G401 (cell line): ENCODE data around the gene CACNA2D4. TPM values are rescaled to one million over a fixed set of nuclear protein-coding genes. Genes with fewer than 3 reads are reported as not detected.
A peak's percentile ranks its signal among the peaks of the same experiment; 100 is the strongest.
"Not testable (repeated sequence)": the region's sequence is repeated elsewhere in the genome, so short reads cannot be mapped to it uniquely, and the experiment has no call there.

Experiments used
- DNase-seq: peaks from one replicate; pipeline ENCODE4 v3.0.0-alpha.2; 2015; ENCODE audit warnings: low spot score
- in situ Hi-C: cut with HindIII; loops from 2 replicates; pipeline ENCODE4 v1.10.0; 2016; ENCODE audit warnings: low sequenced_read_pairs, mixed read lengths
- total RNA-seq: library from RNA; depleted of rRNA; stranded (reverse); fragments of >200 nt; shearing (Covaris generic); gene quantifications from 2 replicates; pipeline ENCODE4 v1.2.3, GENCODE V29; 2014

Gene CACNA2D4
- total RNA-seq, 1 experiment from 2014 or later = not detected

DNA sequence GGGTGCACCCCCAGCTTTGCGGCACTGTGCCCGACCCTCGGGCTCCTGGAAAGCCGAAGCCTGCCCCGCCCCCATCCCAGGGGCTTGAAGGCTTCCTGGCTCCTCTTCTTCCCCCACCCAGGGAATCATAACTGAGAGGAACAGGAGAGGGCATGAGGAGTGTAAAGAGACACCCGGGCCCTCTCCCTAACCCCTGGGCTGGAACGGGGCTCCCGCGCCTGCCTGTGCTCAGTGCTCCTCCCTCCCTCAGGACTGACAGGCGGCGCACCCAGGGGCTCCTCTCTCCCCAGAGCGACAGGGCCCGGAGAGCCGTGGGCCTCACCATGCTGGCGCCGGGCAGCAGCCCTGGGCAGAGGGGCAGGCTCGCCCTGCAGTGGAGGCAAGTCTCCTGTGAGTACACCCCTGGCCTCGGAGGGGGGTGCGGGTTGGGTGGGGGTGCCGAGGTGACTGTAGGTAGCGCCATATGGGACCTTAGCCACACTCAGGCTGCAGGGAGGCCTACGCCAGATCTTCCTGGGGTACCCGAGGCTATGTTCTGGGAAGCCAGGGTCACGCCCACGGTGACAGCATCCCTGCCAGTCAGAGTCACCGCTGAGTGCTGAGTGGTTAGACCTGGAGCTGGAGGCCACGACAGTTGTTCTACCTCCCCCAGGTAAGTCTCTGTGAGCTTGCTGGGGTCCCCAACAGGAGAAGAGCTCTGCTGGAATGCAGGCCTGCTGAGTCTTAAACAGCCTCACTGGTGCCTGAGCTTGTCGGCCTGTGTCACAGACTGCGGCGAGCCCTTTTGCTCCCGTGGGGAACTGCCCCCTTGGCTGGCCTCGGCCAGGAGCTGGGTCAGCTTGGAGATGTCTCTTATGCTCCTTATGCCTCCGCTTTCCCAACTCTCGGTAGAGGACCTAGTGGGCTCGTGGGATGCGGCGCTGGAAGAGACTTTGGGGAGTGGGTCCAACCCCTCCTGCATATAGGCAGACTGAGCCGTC, 90.3 kb downstream of the CACNA2D4 start:
- in situ Hi-C loops = no loop called here
- DNase-seq = no peak

DNA sequence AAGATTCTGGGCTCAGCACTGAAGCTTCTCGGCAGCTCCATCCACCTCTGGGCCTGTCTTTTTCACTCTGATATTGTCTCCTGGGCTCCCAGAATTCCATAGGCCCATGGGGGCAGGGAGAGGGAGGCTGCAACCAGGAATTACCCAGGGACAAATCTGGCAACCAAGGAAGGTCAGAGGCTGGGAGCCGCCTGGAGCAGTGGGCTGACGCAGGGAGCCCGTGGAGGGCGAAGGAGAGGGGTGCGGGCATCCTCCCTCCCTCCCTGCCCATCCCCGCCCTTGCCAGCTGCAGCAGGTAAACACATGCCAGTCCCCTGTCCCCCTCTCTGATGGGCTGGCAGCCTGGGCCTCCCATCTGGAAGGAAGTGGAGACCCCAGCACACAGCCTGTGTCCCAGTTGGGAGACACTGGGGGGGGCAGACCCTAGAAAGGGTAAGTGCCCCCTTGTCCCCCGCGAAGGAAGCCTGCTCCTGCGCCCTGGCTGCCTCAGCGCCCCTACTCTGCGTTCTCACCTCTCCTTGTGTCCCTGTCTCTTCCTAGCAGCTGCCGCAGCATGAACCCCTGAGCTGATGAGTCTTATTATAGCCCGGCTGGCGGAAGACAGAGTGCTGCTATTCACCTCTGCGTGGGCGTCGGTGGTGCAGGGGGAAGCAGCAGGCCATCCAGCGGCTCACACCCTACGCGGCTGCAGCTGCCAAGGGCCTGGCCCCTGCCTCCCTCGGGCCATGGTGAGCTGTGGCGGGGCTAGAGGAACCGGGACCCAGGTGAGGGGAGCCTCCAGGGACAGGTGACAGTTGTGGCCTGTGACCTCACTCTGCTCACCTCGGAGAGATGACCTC, 91.4 kb downstream of the CACNA2D4 start:
- no peak for DNase-seq
- in situ Hi-C loops = no loop called here

DNA sequence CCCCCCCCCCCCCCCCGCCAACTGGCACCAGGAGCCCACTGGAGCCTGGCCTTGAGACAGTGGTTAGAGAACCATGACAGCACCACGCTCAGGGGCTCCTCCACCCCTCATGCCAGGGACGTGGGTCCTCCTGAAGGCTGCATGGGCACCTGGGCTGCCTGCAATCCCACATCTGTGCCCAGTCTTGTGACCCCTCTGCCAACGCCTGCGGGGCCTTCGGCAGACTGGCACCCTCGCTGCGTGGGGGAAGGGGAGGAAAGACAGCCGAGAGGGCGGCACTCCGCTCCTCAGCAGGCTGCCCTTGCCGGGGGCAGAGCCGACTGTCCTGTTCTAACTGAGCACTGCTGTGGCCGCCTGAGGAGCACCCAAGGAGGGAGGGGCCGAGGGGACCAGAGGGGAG, 92.1 kb downstream of the CACNA2D4 start:
- no peak for DNase-seq
- in situ Hi-C loops = no loop called here

DNA sequence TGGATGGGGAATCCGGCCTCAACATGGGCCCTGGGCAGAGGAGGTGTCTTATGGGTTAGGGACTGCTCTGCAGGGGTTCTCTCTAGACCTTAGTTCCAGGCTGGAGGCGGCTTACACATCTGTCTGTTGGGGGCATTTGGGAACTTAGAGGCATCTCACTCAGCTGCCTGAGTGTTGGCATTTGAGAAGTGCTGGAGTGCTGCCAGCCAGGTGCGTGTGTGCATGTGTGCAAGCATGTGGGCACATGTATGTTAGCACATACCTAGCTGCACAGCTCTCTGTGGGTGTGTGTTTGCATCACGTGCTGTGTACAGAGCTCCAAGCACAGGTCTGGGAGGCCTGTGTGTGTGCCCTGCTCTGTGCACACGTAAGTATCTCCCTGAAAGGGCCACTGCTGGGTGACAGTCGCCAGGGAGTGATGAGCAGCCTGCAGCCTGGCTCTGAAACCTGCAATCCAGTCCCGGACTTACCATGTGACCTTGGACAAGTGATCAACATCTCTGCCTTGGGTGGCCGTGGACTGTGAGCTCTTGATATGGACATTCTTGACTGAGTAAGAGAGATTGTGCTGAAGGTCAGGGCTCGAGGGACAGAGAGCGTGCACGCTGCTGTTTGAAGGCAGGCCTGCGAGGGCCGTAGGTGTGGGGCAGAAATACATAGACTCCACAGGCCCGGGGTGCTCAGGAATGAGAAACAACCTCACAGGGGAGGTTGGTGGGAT, 92.9 kb downstream of the CACNA2D4 start:
- DNase-seq = no peak
- in situ Hi-C loops = no loop called here

DNA sequence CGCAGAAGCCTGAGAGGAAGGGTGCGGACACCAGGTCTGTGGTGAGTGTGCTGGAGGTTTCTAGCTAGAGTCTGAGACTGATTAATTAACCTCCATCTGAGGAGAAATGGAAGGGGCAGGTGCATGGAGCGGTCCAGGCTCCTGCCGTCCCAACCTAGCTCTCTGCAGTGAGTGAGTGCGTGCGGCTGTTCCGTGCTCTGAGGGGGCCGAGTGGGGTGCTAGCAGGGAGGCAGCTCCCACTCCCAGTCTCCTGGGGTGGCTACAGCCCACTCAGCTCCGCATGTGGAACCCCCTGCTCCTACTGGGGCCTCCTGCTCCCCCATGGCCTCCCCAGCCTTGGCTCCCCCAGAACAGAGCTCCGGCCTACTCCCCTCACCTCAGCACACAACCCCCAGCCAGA, 95.2 kb downstream of the CACNA2D4 start:
- no peak for DNase-seq
- in situ Hi-C loops = no loop called here

- DNase-seq = no peak
- in situ Hi-C loops = no loop called here
Observed at GRCh38 chr12:1822699-1823098, 95.8 kb downstream of the CACNA2D4 start.

DNA sequence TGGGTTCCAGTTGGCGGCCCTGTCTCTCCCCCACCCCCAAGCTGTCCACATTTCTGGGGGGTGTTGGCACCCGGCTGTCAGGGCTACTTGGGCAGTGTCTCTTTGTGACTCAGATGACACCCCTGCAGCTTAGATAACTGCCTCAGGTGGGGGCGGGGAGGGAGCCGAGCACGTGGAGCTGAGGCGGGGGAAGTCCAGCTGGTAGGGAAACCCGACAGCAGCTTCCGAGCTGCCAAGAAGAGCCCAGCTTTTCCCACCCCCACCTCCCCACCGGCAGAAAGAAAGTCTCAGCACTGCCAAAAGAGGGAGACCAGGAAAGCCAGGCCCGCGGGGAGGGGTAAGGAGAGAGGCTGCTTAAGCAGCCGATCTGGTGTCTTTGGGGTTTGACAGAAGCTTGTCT, 96.6 kb downstream of the CACNA2D4 start:
- no peak for DNase-seq
- in situ Hi-C loops = no loop called here

DNA sequence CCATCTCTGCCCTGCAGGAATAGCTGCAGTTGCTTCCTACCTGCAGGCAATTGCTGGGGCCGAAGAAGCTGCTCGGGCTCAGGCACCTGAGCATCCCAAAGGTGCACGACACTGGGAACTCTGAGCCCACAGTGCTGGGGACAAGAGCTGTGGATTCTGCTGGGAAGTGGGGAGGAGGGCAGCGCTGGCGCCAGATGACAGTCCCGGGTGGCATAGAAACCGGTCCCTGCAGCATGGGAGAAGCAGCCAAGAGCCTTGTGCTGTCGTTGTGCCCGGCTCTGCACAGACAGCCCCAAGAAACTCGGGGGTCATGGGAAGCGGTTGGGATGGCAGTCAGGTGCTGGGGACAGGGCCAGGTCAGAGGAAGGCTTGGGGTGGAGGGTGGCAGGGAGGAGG, 97.6 kb downstream of the CACNA2D4 start:
- DNase-seq = no peak
- in situ Hi-C loops = no loop called here

GRCh38 chr12:1820191-1820895, 98.1 kb downstream of the CACNA2D4 start, which contains the start of gene LRTM2:
LRTM2 (plus strand) TSS chr12:1820565; CDS start chr12:1828149, 7,584 bp downstream.
- DNase-seq = peak; percentile 45
- in situ Hi-C loops = no loop called here

DNA sequence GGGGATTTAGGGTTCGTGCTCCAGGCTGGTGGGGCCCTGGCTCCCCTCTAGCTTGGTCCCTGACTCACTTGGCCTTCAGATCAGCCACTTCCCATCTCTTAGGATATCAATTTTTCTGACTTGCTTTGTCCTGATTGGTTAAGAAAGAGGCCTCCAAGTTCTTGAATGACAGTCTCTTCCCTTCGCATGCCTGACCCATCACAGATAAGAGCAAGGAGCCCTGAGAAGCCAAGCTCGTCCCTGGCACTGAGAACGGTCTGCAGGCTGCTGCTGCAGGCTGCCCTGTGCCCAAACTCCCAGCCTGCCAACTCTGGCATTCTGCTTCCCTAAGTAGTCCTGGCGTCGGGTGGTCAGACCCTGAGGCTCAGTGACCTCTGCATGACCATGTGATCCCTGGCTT, 98.9 kb downstream of the CACNA2D4 start:
- peak; percentile 49 for DNase-seq
- in situ Hi-C loops = no loop called here

DNA sequence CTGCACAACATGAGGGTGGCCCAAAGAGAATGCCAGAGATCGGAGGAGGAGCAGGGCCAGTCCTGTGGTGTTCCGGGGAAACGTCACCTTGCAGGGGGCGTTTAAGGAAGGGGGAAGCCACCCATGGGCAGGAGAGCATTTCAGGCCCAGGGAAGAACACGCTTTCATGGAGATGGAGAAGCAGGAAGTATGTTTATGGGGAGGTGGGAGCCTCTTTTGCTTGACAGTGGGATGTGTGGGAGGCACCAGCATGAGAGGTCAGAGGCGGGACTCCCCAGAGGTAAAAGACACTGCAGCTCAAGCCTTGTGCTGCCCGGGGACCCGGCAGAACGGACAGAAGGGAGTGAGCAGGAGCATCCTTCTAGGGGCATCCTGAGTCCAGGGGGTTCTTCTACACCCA, 99.4 kb downstream of the CACNA2D4 start:
- in situ Hi-C loops = no loop called here
- DNase-seq = no peak

- DNase-seq, in situ Hi-C loops: not testable (repeated sequence)
Observed at GRCh38 chr12:1817928-1818327, 100.5 kb downstream of the CACNA2D4 start.

DNA sequence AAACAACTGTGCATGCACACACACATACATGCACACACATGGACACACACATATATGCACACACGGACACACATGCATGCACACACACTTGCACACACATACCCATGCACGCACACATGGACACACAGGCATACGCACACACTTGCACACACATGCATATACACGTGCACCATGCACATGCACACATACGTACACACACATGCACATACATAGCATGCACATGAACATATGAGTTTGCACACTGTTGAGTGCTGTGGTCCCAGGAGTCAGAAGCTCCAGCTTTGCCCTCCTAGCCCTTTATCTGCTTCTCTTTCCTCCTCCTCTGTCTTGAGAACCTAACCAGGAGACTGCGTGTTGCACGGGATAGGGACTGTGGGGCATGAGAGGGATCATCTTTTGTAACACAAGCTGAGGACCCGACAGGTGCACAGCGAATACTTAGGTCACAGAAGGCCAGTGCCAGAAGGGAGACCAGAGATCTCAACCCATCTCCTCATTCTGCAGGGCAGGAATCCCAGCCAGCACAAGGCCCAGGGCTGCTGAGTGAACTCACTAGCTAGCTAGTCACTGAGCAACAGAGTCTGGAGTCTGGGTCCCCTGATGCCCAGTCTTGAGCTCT, 101.6 kb downstream of the CACNA2D4 start:
- DNase-seq = no peak
- in situ Hi-C loops = no loop called here

DNA sequence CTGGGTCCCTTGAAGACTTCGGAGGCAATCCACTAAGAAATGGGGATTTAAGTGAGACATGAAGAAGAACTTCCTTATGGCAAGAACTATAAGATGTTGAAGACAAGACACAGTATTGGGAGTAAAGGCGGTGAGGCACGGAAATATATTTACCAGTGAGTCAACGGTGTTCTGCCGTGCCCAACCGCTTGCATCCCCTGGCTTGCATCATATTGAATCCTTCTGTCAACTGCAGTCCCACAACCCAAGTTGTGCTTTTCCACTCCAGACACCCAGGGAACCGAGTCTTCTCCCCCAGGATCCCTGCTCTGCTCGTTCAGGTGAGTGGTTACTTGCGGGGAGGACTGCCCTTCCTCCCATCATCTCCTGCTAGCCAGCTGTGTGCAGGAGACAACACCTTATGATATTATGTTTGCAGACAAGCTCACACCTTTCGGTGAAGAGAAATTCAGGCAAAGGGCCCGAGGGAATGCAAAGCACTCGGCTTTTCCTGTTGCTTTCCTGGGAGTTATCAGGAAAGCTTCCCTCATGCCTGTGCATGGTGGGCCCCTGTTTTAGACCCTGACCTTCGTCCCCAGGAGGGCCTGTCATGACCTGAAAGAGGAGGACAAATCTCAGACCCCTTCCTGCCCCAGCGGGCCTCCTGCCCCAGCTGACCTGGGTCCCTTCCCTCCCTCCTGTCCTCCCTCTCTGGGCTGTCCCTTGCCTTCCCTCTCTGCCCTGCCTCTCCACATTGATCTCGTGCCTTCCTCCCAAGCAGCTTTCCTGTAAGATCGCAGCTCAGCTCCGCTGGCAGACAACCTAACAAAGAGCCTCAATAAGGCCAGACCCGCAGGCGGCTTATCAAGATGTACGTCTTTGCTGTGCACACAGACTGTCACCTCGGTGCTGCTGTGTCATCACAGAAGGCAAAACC, 102.4 kb downstream of the CACNA2D4 start:
- DNase-seq = no peak
- in situ Hi-C loops = no loop called here

DNA sequence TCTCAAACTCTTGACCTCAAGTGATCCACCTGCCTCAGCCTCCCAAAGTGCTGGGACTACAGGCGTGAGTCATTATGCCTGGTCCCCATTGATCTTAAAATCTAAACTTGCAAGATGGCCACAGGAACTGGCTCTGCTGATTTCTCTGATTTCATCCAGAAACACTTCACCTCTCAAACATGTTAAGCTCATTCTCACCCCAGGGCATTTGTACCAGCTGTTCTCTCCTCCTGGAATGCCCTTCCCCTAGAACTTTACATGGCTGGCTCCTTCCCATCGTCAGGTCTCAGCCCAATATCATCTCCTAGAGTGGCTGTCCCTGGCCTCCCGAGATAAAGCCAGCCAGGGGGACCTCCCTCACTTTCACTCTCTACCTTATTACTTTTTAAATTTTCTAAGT, 103.3 kb downstream of the CACNA2D4 start:
- in situ Hi-C loops = no loop called here
- no peak for DNase-seq

DNA sequence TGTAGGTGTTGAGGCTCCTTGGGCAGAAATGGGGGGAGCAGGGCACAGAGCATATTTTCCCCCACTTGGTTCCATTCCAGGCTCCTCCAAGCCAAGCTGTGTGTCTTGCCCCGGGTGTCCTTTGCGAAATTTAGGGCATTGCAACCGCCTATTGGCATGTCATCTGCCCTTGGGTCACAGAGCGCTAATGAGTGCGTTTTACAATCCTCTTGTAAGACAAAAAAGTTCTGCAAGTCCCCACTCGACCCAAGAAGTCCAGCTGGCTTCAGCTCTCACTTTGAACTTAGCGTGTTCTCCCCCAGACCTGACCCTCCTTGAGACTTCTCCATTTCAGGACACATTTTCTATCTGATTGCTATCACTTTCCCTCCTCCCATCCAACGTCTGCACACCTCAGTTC, 104.2 kb downstream of the CACNA2D4 start:
- no peak for DNase-seq
- in situ Hi-C loops = no loop called here

- in situ Hi-C loops = no loop called here
- DNase-seq = no peak
Observed at GRCh38 chr12:1812650-1813302, 105.7 kb downstream of the CACNA2D4 start.
